ENCODE data around the gene PREX1. TPM values are rescaled to one million over a fixed set of nuclear protein-coding genes. Genes with fewer than 3 reads are reported as not detected.

PREX1 gene
- total and polyA plus RNA-seq, 2 donors (not counting 3 experiments of a cell fraction or from before 2014, with no cell fraction given), result 51.3 to 72.9 TPM

- H3K4me1 ChIP-seq (ENCODE audit: control insufficient read depth, extremely low read depth, insufficient read depth, low read length), result no peaks in the 10 kb centered on the region
- CTCF ChIA-PET, result no interaction called here
These were observed 36.5 kb upstream of the PREX1 start for GRCh38 chr20:48864254-48864653.

More at GRCh38 chr20:48864254-48864653, 36.5 kb upstream of the PREX1 start:
- TF ChIP-seq EZH2 (IDR thresholded peaks at IDR 0.05; ENCODE audit: borderline replicate concordance, low read depth, low read length, severe bottlenecking) (no peak), GATA2 (IDR thresholded peaks at IDR 0.05; ENCODE audit: insufficient read depth, insufficient read length, low read depth, low read length) (no peak), JUN (IDR thresholded peaks at IDR 0.05; ENCODE audit: borderline replicate concordance, insufficient read depth, insufficient read length, low read depth) (no peak), MYC (IDR thresholded peaks at IDR 0.05; ENCODE audit: low read depth, low read length) (no peak), MAX (IDR thresholded peaks at IDR 0.05; ENCODE audit: insufficient read depth, insufficient read length) (no peak), POLR2A (IDR thresholded peaks at IDR 0.05; ENCODE audit: low read depth, low read length) (no peak), FOS (IDR thresholded peaks at IDR 0.05; ENCODE audit: borderline replicate concordance, insufficient read depth, low read length) (no peak), POLR2AphosphoS5 (IDR thresholded peaks at IDR 0.05; ENCODE audit: insufficient read depth, low read depth, low read length) (no peak)
- TF ChIP-seq, protein P1, sequence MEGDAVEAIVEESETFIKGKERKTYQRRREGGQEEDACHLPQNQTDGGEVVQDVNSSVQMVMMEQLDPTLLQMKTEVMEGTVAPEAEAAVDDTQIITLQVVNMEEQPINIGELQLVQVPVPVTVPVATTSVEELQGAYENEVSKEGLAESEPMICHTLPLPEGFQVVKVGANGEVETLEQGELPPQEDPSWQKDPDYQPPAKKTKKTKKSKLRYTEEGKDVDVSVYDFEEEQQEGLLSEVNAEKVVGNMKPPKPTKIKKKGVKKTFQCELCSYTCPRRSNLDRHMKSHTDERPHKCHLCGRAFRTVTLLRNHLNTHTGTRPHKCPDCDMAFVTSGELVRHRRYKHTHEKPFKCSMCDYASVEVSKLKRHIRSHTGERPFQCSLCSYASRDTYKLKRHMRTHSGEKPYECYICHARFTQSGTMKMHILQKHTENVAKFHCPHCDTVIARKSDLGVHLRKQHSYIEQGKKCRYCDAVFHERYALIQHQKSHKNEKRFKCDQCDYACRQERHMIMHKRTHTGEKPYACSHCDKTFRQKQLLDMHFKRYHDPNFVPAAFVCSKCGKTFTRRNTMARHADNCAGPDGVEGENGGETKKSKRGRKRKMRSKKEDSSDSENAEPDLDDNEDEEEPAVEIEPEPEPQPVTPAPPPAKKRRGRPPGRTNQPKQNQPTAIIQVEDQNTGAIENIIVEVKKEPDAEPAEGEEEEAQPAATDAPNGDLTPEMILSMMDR (IDR thresholded peaks at IDR 0.05; ENCODE audit: extremely low read depth in 1 of 2, insufficient read depth in 1 of 2, low read depth in 1 of 2, low read length in 2 of 2), result no peak
- H2AFZ ChIP-seq (ENCODE audit: low read depth, low read length), result no peak overlapping the region
- H3K4me3 ChIP-seq (replicated peaks in 1 of 3; ENCODE audit: insufficient read depth in 1 of 3, low read depth in 1 of 3, low read length in 3 of 3), result no peak overlapping the region
- H3K27ac ChIP-seq (ENCODE audit: insufficient read depth, low read depth, low read length), result no peak overlapping the region
- H4K20me1 ChIP-seq (replicated peaks; ENCODE audit: control insufficient read depth, extremely low read depth, insufficient read depth, low read length), result no peaks in the 10 kb centered on the region
- FAIRE-seq (peak; percentile 44), DNase-seq (ENCODE audit: low read depth, low spot score) (no peak)
- H3K9ac ChIP-seq (replicated peaks; ENCODE audit: extremely low read depth, insufficient read depth, low read length), result no peak overlapping the region
- H3K27me3 ChIP-seq (ENCODE audit: control insufficient read depth in 2 of 2, insufficient read depth in 2 of 2, low read length in 2 of 2), result no peaks in the 10 kb centered on the region
- no TSS peak for BruUV-seq (replicated peaks)
- no peaks in the 10 kb centered on the region for H3K36me3 ChIP-seq (ENCODE audit: control insufficient read depth in 2 of 2, extremely low read depth in 1 of 2, insufficient read depth in 2 of 2, low read length in 2 of 2)
- H3K9me3 ChIP-seq (replicated peaks; ENCODE audit: control insufficient read depth, insufficient read depth, low read length), result no peaks in the 10 kb centered on the region
- POLR2A ChIA-PET, result no interaction called here
- no peaks in the 10 kb centered on the region for H3K9me1 ChIP-seq (replicated peaks; ENCODE audit: control insufficient read depth, extremely low read depth, insufficient read depth, low read length)
- intact Hi-C loops (cut with micrococcal nuclease) (no loop called here), dilution Hi-C loops (cut with MboI; ENCODE audit: extremely low pct_ligation_motif_present, low sequenced_read_pairs) (no loop called here)
- H3K4me2 ChIP-seq (ENCODE audit: insufficient read depth, low read length), result no peak overlapping the region
- no peaks in the 10 kb centered on the region for H3K79me2 ChIP-seq (ENCODE audit: control insufficient read depth, insufficient read depth, low read length)
